Subcutaneous abdominal adipose tissue (tissue), 5 donors: Measurements from ENCODE around the gene ZFP3.
A peak's percentile ranks its signal among the peaks of the same experiment; 100 is the strongest.
"Not testable (repeated sequence)": the region's sequence is repeated elsewhere in the genome, so short reads cannot be mapped to it uniquely, and the experiment has no call there.

ENCODE experiments used
- H3K27ac ChIP-seq: one replicate; pipeline ENCODE4 v1.7.0; 2013; ENCODE audit warnings: low read depth, mild to moderate bottlenecking, inconsistent platforms, low read length, moderate library complexity
- H3K27me3 ChIP-seq, 5 donors: one replicate each; pipeline ENCODE4 v1.7.0; 2013; ENCODE audit warnings: low read length in 5 of 5, inconsistent platforms in 1 of 5; ENCODE audit not compliant: control insufficient read depth in 5 of 5, insufficient read depth in 4 of 5
- H3K36me3 ChIP-seq, 5 donors: one replicate each; pipeline ENCODE4 v1.7.0; 2013; ENCODE audit warnings: low read length in 5 of 5; ENCODE audit not compliant: control insufficient read depth in 5 of 5, insufficient read depth in 5 of 5
- H3K4me1 ChIP-seq, 5 donors: one replicate each; pipeline ENCODE4 v1.7.0; 2013; ENCODE audit warnings: low read length in 5 of 5, mild to moderate bottlenecking in 3 of 5, moderate library complexity in 1 of 5; ENCODE audit not compliant: control insufficient read depth in 5 of 5, insufficient read depth in 5 of 5
- H3K4me3 ChIP-seq, 5 donors: one replicate each; pipeline ENCODE4 v1.7.0; 2013; ENCODE audit warnings: low read length in 5 of 5, low read depth in 1 of 5
- H3K9ac ChIP-seq, 5 donors: one replicate each; pipeline ENCODE4 v1.7.0; 2013; ENCODE audit warnings: low read length in 5 of 5, mild to moderate bottlenecking in 4 of 5, moderate library complexity in 3 of 5
- H3K9me3 ChIP-seq, 5 donors: one replicate each; pipeline ENCODE4 v1.7.0; 2013; ENCODE audit warnings: low read length in 5 of 5; ENCODE audit not compliant: control insufficient read depth in 5 of 5
- donor health status: healthy.
- donor health status: healthy.
- donor health status: healthy.
- donor health status: healthy.
- donor health status: healthy.

The ZFP3 gene

DNA sequence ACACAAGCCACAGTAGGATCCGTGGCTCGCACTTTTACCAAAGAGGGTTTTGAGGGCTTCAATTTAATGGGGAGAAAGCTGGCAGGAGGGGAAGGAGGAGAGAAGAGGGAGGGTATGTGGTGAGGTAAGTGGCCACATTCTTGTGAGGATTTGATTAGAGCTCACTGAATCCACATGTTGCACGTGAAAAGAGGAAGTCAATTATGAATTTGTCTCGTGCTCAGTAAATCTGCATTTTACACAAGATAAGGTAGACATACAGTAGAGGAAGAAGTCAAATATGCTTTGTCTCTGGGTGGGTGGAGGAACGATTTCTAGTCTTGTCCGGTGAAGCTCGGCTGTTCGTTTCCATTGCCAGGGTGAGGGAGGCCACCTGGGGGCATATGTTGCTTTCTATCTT, 32.5 kb downstream of the ZFP3 start:
- Histone ChIP-seq H3K27ac (no peak overlapping the region), H3K4me1 (peaks cover 0 to 20% (median 17%) of the 10 kb centered on the region in 5 donors), H3K27me3 (peaks cover 0 to 13% (median 8%) of the 10 kb centered on the region in 5 donors), H3K9me3 (no peaks in the 10 kb centered on the region), H3K4me3 (peak overlapping the region; percentile 80 to 99 (median 96)), H3K36me3 (peaks cover 16 to 28% (median 24%) of the 10 kb centered on the region in 5 donors), H3K9ac (peak overlapping the region; percentile 3 to 97 (median 90))

DNA sequence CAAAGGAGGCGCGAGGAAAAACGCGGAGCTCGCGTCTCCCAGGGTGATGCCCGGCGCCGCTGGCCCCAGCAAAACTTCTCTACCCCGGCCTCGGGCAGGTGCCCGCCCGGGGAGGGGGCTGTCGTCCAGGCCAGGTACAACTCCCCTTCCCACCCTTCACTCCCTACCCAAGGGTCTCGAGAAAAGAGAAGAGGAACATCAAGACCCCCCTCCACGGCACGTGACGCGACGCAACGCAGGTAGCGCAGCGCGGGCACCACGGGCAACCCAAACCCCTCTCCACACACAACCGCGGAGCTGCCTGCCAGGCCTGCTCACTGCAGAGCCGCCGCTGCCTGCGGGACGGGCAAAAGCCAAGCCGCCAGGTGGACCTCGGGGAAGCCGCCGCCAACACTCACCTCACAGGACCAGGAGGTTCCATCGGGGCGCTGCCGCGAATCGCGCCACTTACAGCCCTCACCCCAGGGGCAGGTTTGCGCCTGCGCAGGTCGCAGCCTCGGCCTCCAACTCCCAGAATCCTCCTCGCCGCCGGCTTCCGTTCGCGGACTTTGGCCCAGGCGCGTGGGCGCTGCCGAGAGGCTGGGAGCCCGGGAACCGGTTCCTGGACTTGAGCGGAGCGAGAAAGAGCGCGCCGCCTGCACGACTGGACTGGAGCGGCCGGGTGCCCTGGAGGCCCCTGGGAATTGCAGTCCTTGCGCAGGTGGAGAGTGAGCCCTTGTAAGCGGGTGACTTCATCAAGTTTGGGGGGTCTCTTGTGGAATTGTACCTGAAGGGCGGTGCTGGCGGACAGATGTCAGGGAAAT, 33.3 kb downstream of the ZFP3 start, which contains the start of gene ZNF232:
Gene ZNF232, minus strand, starts transcription at position 477 of the 803 bp plus-strand sequence. Its CDS starts 56 bp downstream, at position 421.
- H3K9ac ChIP-seq = peak within 1 kb of the TSS; percentile 82 to 97 (median 90)
- H3K27me3 ChIP-seq = peaks cover 3 to 19% (median 14%) of the 10 kb centered on the region in 5 donors
- H3K4me1 ChIP-seq = peaks cover 0 to 20% (median 17%) of the 10 kb centered on the region in 5 donors
- H3K27ac ChIP-seq = peak within 1 kb of the TSS; percentile 56
- peaks cover 11 to 20% (median 16%) of the 10 kb centered on the region in 5 donors for H3K36me3 ChIP-seq
- no peaks in the 10 kb centered on the region for H3K9me3 ChIP-seq
- H3K4me3 ChIP-seq = peak within 1 kb of the TSS; percentile 93 to 99 (median 96)

DNA sequence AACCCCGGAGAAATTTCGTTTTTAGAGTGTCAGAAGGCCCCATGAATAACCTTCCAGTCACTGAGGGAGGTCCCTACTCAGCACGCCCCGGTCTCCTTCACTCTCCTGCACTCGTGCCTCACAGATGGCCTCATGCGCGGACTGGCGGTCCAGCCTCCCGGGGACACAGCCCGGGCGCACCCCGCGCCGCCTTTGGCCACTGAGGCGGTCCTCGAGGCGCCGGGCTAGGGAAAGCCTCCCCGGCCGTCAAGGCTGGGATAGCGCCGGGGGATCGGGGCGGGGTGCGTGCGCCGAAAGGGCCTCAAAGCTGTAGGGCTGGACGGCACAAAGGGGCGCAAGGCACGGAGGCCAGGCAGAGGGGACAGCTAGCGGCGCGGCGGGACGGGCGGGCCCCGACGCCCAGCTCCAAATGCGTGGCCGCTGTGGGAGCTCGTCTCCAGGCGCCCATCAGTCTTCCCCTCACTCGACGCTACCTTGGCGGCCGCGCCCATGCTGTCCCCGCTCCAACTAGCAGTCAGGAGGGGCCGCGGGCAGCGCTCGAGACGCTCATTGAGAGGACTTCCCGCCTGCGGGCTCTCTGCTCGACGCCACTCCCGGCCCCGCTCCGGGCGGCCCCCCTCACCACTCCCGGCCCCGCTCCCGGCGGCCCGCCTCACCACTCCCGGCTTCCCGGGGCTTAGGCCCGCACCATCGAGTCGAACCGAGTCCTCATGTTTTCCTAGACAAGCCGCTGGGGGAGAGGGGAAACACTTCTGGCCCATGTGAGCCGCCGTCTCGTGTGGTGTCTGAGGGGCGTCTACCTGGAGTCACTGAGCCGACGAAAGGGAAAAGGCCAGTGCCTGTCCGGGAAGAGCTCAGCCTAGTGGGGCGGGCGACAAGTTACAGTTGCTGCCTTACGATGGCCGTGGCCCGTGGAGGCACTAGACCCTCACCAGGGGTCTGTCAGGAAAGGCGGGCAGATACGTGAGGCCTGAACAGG, 37.7 kb downstream of the ZFP3 start, which contains the start of gene USP6:
Gene USP6, plus strand, starts transcription at position 360 of the 979 bp plus-strand sequence. CDS start 14,336 bp downstream, outside the sequence.
- Histone ChIP-seq H3K4me1 (peaks cover 0 to 14% (median 10%) of the 10 kb centered on the region in 5 donors), H3K9me3 (peaks cover 0 to 8% (median 4%) of the 10 kb centered on the region in 5 donors), H3K4me3 (peak within 1 kb of the TSS in 1 of 5 donors; percentile 20), H3K36me3 (peaks cover 0 to 6% (median 0%) of the 10 kb centered on the region in 5 donors), H3K27me3 (peaks cover 12 to 28% (median 16%) of the 10 kb centered on the region in 5 donors), H3K27ac (no peak within 1 kb of the TSS), H3K9ac (no peak within 1 kb of the TSS)

DNA sequence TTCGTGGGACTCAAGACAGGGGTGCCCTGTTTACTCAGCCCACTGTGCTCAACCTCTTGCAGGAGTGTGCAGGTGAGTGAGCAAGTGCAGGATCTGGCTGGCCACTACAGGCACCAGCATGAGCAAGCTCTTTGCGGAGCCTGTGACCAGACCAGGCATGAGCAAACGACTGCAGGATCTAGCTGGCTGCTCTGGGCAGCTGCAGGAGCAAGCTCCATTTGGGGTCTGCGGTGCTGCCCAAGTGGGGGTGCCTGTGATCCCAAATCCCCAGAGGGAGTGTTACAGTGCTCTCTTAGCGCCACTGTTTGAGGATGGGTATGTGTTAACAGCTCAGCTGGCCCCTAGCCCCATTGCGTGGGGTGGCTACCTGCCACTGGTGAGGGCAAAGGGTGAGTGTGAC, 40.0 kb downstream of the ZFP3 start:
- Histone ChIP-seq H3K36me3 (peaks cover 0 to 6% (median 0%) of the 10 kb centered on the region in 5 donors), H3K9me3 (peaks cover 0 to 8% (median 4%) of the 10 kb centered on the region in 5 donors), H3K4me3 (no peak overlapping the region), H3K9ac (no peak overlapping the region), H3K4me1 (peaks cover 0 to 9% (median 6%) of the 10 kb centered on the region in 5 donors), H3K27me3 (peaks cover 12 to 31% (median 16%) of the 10 kb centered on the region in 5 donors), H3K27ac (no peak overlapping the region)

DNA sequence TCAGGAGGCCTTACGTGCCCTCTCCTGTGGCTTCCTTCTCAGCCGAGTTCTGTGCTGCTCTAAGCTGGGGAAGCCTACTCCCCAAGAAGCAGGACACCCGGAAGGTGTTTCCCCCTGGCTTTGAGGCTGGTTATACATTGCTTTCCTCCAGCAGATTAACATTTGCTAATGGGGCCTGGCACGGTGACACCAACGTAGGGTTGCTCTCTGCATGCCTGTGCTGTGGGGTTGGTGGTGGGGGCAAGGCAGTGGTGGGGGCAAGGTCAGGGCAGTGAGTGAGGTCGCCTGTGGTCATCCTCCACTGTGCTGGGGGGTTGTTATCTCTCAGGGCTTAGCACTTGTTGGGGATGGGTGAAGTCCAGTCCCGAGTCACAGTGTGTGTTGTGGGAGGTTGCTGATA, 41.8 kb downstream of the ZFP3 start:
- no peaks in the 10 kb centered on the region for H3K36me3 ChIP-seq
- no peak overlapping the region for H3K4me3 ChIP-seq
- H3K27me3 ChIP-seq = peaks cover 12 to 35% (median 24%) of the 10 kb centered on the region in 5 donors
- H3K4me1 ChIP-seq = peaks cover 2 to 15% (median 8%) of the 10 kb centered on the region in 5 donors
- H3K27ac ChIP-seq = no peak overlapping the region
- H3K9ac ChIP-seq = no peak overlapping the region
- peaks cover 0 to 8% (median 4%) of the 10 kb centered on the region in 5 donors for H3K9me3 ChIP-seq

DNA sequence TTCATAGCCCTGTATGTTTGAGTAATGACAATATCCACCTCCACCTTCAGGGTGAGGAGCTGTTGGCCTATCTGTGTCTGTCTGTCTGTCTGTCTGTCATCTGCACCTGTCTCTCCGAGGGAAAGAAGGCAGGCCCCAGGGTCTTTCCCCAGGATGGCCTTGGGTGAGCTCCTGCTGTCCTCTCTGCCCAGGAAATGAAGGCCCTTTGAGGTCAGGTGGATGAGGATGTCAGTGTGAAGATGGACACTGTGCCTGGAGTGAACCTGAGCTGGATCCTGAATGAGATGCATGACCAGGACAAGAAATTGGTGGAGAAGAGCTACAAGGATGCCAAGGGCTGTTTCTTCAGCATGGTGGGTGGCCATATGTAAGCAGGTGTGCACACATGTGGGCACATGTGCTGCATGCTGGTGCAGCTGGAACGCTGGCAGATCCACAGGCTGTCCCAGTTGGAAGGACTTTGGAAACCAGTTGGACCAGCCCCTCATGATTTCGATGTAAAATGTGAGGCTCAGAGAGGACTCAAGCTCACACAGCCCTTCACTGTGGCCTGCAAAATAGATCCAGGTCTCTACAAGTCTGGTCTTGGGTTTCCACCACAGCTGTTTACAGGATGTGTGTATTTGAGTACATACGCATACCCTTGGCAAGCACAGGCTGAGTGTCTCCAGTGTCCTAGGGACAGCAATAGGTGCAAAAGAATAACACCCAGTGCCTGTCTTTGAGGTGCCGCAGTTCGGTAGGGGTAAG, 42.3 kb downstream of the ZFP3 start:
- peaks cover 12 to 30% (median 20%) of the 10 kb centered on the region in 5 donors for H3K27me3 ChIP-seq
- H3K9ac ChIP-seq = not testable (repeated sequence)
- H3K4me1 ChIP-seq = peaks cover 2 to 15% (median 8%) of the 10 kb centered on the region in 5 donors

DNA sequence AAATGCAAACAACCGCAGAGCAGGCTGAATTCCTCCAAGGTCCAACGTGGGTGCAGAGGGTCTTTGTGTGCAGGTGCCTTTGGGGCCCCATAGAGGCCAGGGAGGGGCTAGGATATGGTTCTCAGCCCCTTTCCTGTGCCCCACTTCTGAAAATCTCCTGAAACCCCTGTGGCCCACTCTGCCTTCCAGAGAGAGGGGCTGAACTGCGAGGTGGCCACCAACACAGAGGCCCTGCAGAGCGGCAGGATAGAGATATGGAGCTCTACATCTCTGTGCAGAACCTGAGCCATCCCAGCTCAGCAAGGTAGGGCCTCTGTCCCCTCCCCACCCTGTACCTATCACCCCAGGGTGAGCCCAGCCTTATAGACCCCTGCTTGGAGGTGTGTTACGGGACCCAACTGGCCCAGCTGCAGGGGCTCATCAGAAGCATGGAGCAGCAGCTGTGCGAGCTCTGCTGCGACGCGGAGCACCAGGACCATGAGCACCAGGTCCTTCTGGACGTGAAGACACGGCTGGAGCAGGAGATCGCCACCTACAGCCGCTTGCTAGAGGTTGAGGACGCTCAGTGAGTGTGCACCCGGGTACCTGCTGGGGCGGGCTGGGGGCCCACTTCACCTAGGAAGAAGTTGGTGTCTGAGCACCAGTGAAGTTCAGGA, 43.0 kb downstream of the ZFP3 start:
- Histone ChIP-seq H3K9me3 (peaks cover 0 to 8% (median 4%) of the 10 kb centered on the region in 5 donors), H3K9ac (no peak overlapping the region), H3K36me3 (no peaks in the 10 kb centered on the region), H3K27ac (no peak overlapping the region), H3K27me3 (peaks cover 9 to 23% (median 19%) of the 10 kb centered on the region in 5 donors), H3K4me3 (no peak overlapping the region), H3K4me1 (peaks cover 2 to 15% (median 8%) of the 10 kb centered on the region in 5 donors)

More for the DNA sequence above, 42.3 kb downstream of the ZFP3 start:
- not testable (repeated sequence) for H3K4me3 ChIP-seq, H3K36me3 ChIP-seq, H3K27ac ChIP-seq, H3K9me3 ChIP-seq

DNA sequence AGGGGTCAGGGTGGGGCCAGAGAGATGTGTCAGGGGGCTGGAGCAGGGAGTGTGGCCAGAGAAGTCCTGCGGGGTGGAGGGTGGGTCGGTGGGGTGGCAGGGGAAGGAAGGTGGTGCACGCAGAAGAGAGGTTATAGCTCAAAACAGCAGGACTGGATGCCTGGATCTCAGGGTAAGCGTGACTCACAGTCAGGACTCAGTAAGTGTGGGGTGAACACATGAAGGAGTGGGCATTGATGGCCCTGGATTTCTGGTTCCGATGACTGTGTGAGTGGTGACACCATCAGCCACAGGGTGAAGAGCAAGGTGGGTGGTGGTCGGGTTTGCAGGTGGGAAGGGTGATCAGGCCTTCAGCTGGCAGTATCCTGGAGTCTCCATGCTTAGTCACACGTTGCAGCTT, 43.8 kb downstream of the ZFP3 start:
- not testable (repeated sequence) for H3K9me3 ChIP-seq, H3K27ac ChIP-seq, H3K4me3 ChIP-seq, H3K36me3 ChIP-seq, H3K9ac ChIP-seq
- Histone ChIP-seq H3K27me3 (peaks cover 4 to 18% (median 13%) of the 10 kb centered on the region in 5 donors), H3K4me1 (peaks cover 2 to 15% (median 8%) of the 10 kb centered on the region in 5 donors)
